K562 (cell line): ENCODE data around the gene TMEM132C. TPM values are rescaled to one million over a fixed set of nuclear protein-coding genes. Genes with fewer than 3 reads are reported as not detected.

ENCODE experiments used
- ATAC-seq: fragments of 200-7000 bp; cut with Tn5 transposase; 3 replicates; pipeline ENCODE4 v1.9.1; 2020; ENCODE audit warnings: moderate library complexity
- BruUV-seq: library from RNA; stranded (reverse); fragments of 400-500 nt; replicated peaks from 2 replicates; lab custom pipeline; 2021; lab: Mats Ljungman, UMichigan
- CTCF ChIA-PET: fragments of 300-600 bp; formaldehyde crosslinking; extraction: SDS; loops from one replicate; lab custom pipeline; 2021; ENCODE audit warnings: low intra/inter-chr PET ratio; lab: Yijun Ruan, JAX
- POLR2A ChIA-PET: fragments of 300-600, 350-650 bp; sonication (Branson Sonifier 250); formaldehyde crosslinking; extraction: SDS; loops from one replicate; lab custom pipeline; 2021; ENCODE audit warnings: antibody characterized with exemption, inconsistent platforms; lab: Yijun Ruan, JAX
- DNase-seq, 4 experiments: peaks; one replicate each; pipeline versions ENCODE4 v3.0.0 to v3.0.0-alpha.2; 2011 to 2018; ENCODE audit warnings: low spot score in 3 of 4, mixed read lengths in 3 of 4; ENCODE audit errors: extremely low read depth in 1 of 4
- FAIRE-seq: peaks from 2 replicates; lab custom pipeline; 2011; peaks lifted over from hg19 to GRCh38; lab: Jason Lieb, UNC
- H2AFZ ChIP-seq: 2 replicates; pipeline ENCODE4 v1.6.0; 2011; ENCODE audit warnings: low read depth, low read length, control low read depth, inconsistent platforms
- H3K27ac ChIP-seq: fragments of 200-600 bp; 3 replicates; pipeline ENCODE4 v1.8.0; 2011; ENCODE audit warnings: low read depth, mild to moderate bottlenecking, control low read depth, inconsistent platforms, low read length, moderate library complexity, mixed read lengths; ENCODE audit errors: extremely low read depth
- H3K27me3 ChIP-seq, 2 experiments: fragments of 300-600 bp in 1 of 2; 2 replicates in 1 of 2; 3 replicates in 1 of 2; pipeline versions ENCODE4 v1.6.0 to v1.8.0; 2011; ENCODE audit warnings: inconsistent platforms in 2 of 2, low read length in 2 of 2, mild to moderate bottlenecking in 1 of 2, mixed read lengths in 1 of 2, moderate library complexity in 1 of 2; ENCODE audit not compliant: control insufficient read depth in 2 of 2, insufficient read depth in 2 of 2
- H3K36me3 ChIP-seq: fragments of 300-600 bp; 3 replicates; pipeline ENCODE4 v1.8.0; 2011; ENCODE audit warnings: mild to moderate bottlenecking, low read length, inconsistent platforms; ENCODE audit not compliant: control insufficient read depth, insufficient read depth
- H3K4me1 ChIP-seq, 2 experiments: fragments of 200-600 bp in 1 of 2; replicated peaks in 1 of 2; 2 replicates in 1 of 2; 3 replicates in 1 of 2; pipeline versions ENCODE4 v1.5.1 to v1.8.0; 2011; ENCODE audit warnings: inconsistent platforms in 2 of 2, low read length in 2 of 2, mild to moderate bottlenecking in 1 of 2, mixed read lengths in 1 of 2, moderate library complexity in 1 of 2; ENCODE audit not compliant: control insufficient read depth in 2 of 2, insufficient read depth in 2 of 2
- H3K4me2 ChIP-seq: 2 replicates; pipeline ENCODE4 v1.6.1; 2011; ENCODE audit warnings: low read length, control low read depth, inconsistent platforms, mixed read lengths; ENCODE audit not compliant: insufficient read depth
- H3K4me3 ChIP-seq: fragments of 200-600 bp; sonication (generic), shearing (Covaris generic); 2 replicates; pipeline ENCODE4 v1.5.1; 2016; ENCODE audit warnings: control low read depth, inconsistent platforms
- H3K79me2 ChIP-seq: fragments of 200-600 bp; 3 replicates; pipeline ENCODE4 v1.8.0; 2011; ENCODE audit warnings: low read length, inconsistent platforms; ENCODE audit not compliant: control insufficient read depth, insufficient read depth
- H3K9ac ChIP-seq, 2 experiments: 2 replicates each; pipeline versions ENCODE4 v1.6.0 to v1.6.1; 2011; ENCODE audit warnings: low read depth in 2 of 2, low read length in 2 of 2, control low read depth in 1 of 2, inconsistent platforms in 1 of 2, mild to moderate bottlenecking in 1 of 2, mixed read lengths in 1 of 2; ENCODE audit not compliant: insufficient read depth in 1 of 2
- H3K9me1 ChIP-seq: one replicate; pipeline ENCODE4 v1.6.0; 2011; ENCODE audit warnings: inconsistent platforms, mild to moderate bottlenecking, low read length, moderate library complexity; ENCODE audit not compliant: control insufficient read depth, insufficient read depth
- H3K9me3 ChIP-seq: replicated peaks from 2 replicates; pipeline ENCODE4 v1.5.1; 2011; ENCODE audit warnings: low read depth, low read length, inconsistent platforms; ENCODE audit not compliant: control insufficient read depth, insufficient read depth
- H4K20me1 ChIP-seq: replicated peaks from 2 replicates; pipeline ENCODE4 v1.6.1; 2011; ENCODE audit warnings: low read length, inconsistent platforms, mixed read lengths; ENCODE audit not compliant: control insufficient read depth, insufficient read depth
- ATF1 ChIP-seq, 2 experiments: fragments of 450-650 bp in 1 of 2; IDR thresholded peaks; 2 replicates each; pipeline ENCODE4 v1.6.1; 2016; ENCODE audit warnings: missing compliant biosample characterization in 1 of 2, missing genetic modification characterization in 1 of 2
- C11orf30 ChIP-seq: fragments of 450-650 bp; IDR thresholded peaks from 2 replicates; pipeline ENCODE4 v1.6.1; 2016; ENCODE audit warnings: low read depth, mild to moderate bottlenecking
- DMBX1 ChIP-seq: fragments of 250-450 bp; sonication (Bioruptor Pico); IDR thresholded peaks from 2 replicates; pipeline ENCODE4 v1.8.0; 2022; ENCODE audit warnings: inconsistent platforms, mild to moderate bottlenecking, moderate library complexity, borderline replicate concordance
- GABPA ChIP-seq: fragments of 200-800 bp; sonication (Bioruptor generic); conservative IDR thresholded peaks from 2 replicates; pipeline ENCODE4 v1.6.1; 2016; ENCODE audit warnings: low read depth, missing genetic modification characterization, missing compliant biosample characterization
- MAFF ChIP-seq: IDR thresholded peaks from 2 replicates; pipeline ENCODE4 v1.6.1; 2012; ENCODE audit warnings: low read length, improper control_type of control experiment
- MXI1 ChIP-seq: IDR thresholded peaks from 2 replicates; pipeline ENCODE4 v1.6.1; 2011; ENCODE audit warnings: low read depth, mild to moderate bottlenecking, improper control_type of control experiment, low read length
- NFIX ChIP-seq: fragments of 250-450 bp; sonication (Bioruptor Pico); IDR thresholded peaks from 2 replicates; pipeline ENCODE4 v1.4.0; 2020; ENCODE audit warnings: low read depth, mild to moderate bottlenecking, moderate library complexity
- NR2C2 ChIP-seq, 2 experiments: fragments of 200-800 bp in 1 of 2; sonication (Bioruptor generic) in 1 of 2; sonication (generic) in 1 of 2; formaldehyde crosslinking in 1 of 2; IDR thresholded peaks; 2 replicates each; pipeline versions ENCODE4 v1.6.1 to v1.8.0; 2016 to 2022; ENCODE audit warnings: mild to moderate bottlenecking in 1 of 2, missing compliant biosample characterization in 1 of 2, missing genetic modification characterization in 1 of 2, missing genetic modification reagents in 1 of 2
- NUFIP1 ChIP-seq: fragments of 450-650 bp; IDR thresholded peaks from 2 replicates; pipeline ENCODE4 v1.6.1; 2018; ENCODE audit not compliant: partially characterized antibody
- PML ChIP-seq: IDR thresholded peaks from 2 replicates; pipeline ENCODE4 v1.6.1; 2012; ENCODE audit warnings: low read length, inconsistent platforms
- POLR2A ChIP-seq: fragments of 450-650 bp; conservative IDR thresholded peaks from 2 replicates; pipeline ENCODE4 v1.6.1; 2016
- SIN3A ChIP-seq, 2 experiments: fragments of 150-350 bp in 1 of 2; IDR thresholded peaks; 2 replicates each; pipeline ENCODE4 v1.6.1; 2011 to 2016; ENCODE audit warnings: borderline replicate concordance in 2 of 2, low read depth in 2 of 2, low read length in 2 of 2, mild to moderate bottlenecking in 2 of 2, moderate library complexity in 2 of 2; ENCODE audit not compliant: control insufficient read depth in 1 of 2
- SIRT6 ChIP-seq: IDR thresholded peaks from one replicate; pipeline ENCODE4 v1.6.1; 2012; ENCODE audit warnings: low read depth, mild to moderate bottlenecking, control low read depth, inconsistent platforms, low read length, moderate library complexity
- ZC3H11A ChIP-seq: IDR thresholded peaks from 2 replicates; pipeline ENCODE4 v1.6.1; 2012; ENCODE audit warnings: low read depth, low read length, improper control_type of control experiment
- ZNF436 ChIP-seq: fragments of 250-450, 450-650 bp; sonication (Bioruptor Pico); formaldehyde crosslinking; IDR thresholded peaks from 2 replicates; pipeline ENCODE4 v1.7.0; 2020; ENCODE audit warnings: mild to moderate bottlenecking
- ZNF696 ChIP-seq: fragments of 250-450 bp; sonication (Bioruptor Pico); conservative IDR thresholded peaks from 2 replicates; pipeline ENCODE4 v1.4.0; 2020; ENCODE audit warnings: mild to moderate bottlenecking, moderate library complexity
- WGBS: fragments of 100-300 bp; shearing (Covaris generic); methylation state at CpG from one replicate; pipeline ENCODE4 v1.1.6; 2016; ENCODE audit warnings: low coverage, mixed read lengths; ENCODE audit not compliant: insufficient coverage; ENCODE audit errors: missing lambda C conversion rate; 5-methylcytosine and 5-hydroxymethylcytosine counted together
- in situ Hi-C: fragments of 300-500 bp; cut with MboI; formaldehyde crosslinking; loops from 4 replicates; pipeline ENCODE4 v1.15.0; 2018; ENCODE audit warnings: inconsistent platforms, mixed read lengths
- intact Hi-C: fragments of 100-400 bp; cut with micrococcal nuclease; formaldehyde crosslinking; loops from 2 replicates; pipeline ENCODE4 v1.14.2; 2022
- polyA plus RNA-seq, 8 experiments: library from polyadenylated mRNA; depleted of rRNA in 4 of 8; stranded (reverse) in 5 of 8; unstranded in 3 of 8; fragments of >200 nt; fragmentation: Nextera tagmentation in 2 of 8; fragmentation: Illumina TruSeq in 1 of 8; extraction: Ambion mirVana in 2 of 8; extraction: Trizol in 1 of 8; gene quantifications; 2 replicates each; pipeline versions ENCODE4 v1.2.1 to v1.2.3, GENCODE V29; 2011 to 2014; ENCODE audit warnings: inconsistent platforms in 1 of 8, missing spikeins in 1 of 8
- total RNA-seq, 7 experiments: library from RNA; depleted of rRNA in 6 of 7; stranded (reverse); fragments of >200 nt in 6 of 7; fragmentation: Illumina TruSeq in 2 of 7; extraction: Trizol in 2 of 7; gene quantifications; 2 replicates each; pipeline versions ENCODE4 v1.2.1 to v1.2.3, GENCODE V29; 2011 to 2021; ENCODE audit warnings: low replicate concordance in 1 of 7
- TF ChIP-seq, protein P1 (sequence below): sonication (generic); formaldehyde crosslinking; IDR thresholded peaks from 2 replicates; pipeline ENCODE4 v1.8.1; 2023; ENCODE audit warnings: mild to moderate bottlenecking, missing genetic modification reagents, moderate library complexity
- TF ChIP-seq, protein P2 (sequence below): fragments of 450-650 bp; formaldehyde crosslinking; IDR thresholded peaks from 2 replicates; pipeline ENCODE4 v1.4.0; 2020; ENCODE audit warnings: mild to moderate bottlenecking, mixed read lengths

TMEM132C gene
- total and polyA plus RNA-seq, 9 of the 15 experiments (the other 6 are each of a cell fraction or from before 2014, with no cell fraction given), result not detected

DNA sequence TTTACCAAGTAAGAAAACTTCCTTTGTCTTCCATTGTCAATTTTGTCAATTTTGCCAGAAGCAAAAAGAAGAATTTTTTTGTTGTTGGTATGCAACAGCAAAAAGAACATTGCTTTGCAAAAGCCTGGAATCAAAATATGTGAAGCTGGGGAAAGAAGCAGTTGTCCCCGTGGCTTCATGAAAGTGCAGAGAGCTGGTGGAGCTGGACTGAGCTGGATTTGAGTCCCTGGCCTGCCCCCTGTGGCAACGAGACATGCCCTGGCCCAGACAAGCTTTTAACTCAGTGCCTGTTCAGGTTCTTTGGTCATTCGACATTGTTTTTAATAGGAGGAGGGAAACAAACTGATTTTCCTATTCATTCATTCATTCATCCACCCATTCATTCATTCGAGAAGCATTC, 486.5 kb downstream of the TMEM132C start:
- Histone ChIP-seq H2AFZ (no peak overlapping the region), H3K9me1 (no peaks in the 10 kb centered on the region), H3K27ac (no peak overlapping the region), H3K9ac (no peak overlapping the region), H3K4me3 (no peak overlapping the region), H3K79me2 (no peaks in the 10 kb centered on the region), H3K36me3 (no peaks in the 10 kb centered on the region), H3K27me3 (peaks cover 0 to 12% of the 10 kb centered on the region in 2 experiments; a peak in 1 of 5 replicates), H3K9me3 (no peaks in the 10 kb centered on the region), H3K4me2 (no peak overlapping the region), H4K20me1 (no peaks in the 10 kb centered on the region), H3K4me1 (no peaks in the 10 kb centered on the region)
- FAIRE-seq (no peak), DNase-seq (no peak), ATAC-seq (no peak)
- WGBS, result 0% methylated on average over 4 of the region's 4 CpGs
- ChIA-PET POLR2A (interaction anchor here (1.0 kb wide), 1 partner anchor 13 kb away, joined by 4 read pairs; no protein-coding TSS in a partner anchor), CTCF (no interaction called here)
- intact Hi-C loops (no loop called here), in situ Hi-C loops (no loop called here)
- TF ChIP-seq PML (no peak), POLR2A (no peak), SIN3A (IDR thresholded peaks at IDR 0.05; ENCODE audit: borderline replicate concordance in 2 of 2, control insufficient read depth in 1 of 2, low read depth in 2 of 2, low read length in 2 of 2) (no peak), C11orf30 (no peak), DMBX1 (CRISPR knock-in tag) (no peak), SIRT6 (no peak), GABPA (tag) (no peak), ZNF696 (CRISPR knock-in tag) (no peak), NUFIP1 (no peak), ZC3H11A (no peak), NFIX (no peak), MAFF (no peak), ZNF436 (CRISPR knock-in tag) (no peak), NR2C2 (CRISPR knock-in tag; IDR thresholded peaks at IDR 0.05) (no peak), NR2C2 (tag; IDR thresholded peaks at IDR 0.05) (no peak), MXI1 (no peak), ATF1 (CRISPR knock-in tag; IDR thresholded peaks at IDR 0.05) (no peak), ATF1 (tag; IDR thresholded peaks at IDR 0.05) (no peak)
- TF ChIP-seq, protein P1, sequence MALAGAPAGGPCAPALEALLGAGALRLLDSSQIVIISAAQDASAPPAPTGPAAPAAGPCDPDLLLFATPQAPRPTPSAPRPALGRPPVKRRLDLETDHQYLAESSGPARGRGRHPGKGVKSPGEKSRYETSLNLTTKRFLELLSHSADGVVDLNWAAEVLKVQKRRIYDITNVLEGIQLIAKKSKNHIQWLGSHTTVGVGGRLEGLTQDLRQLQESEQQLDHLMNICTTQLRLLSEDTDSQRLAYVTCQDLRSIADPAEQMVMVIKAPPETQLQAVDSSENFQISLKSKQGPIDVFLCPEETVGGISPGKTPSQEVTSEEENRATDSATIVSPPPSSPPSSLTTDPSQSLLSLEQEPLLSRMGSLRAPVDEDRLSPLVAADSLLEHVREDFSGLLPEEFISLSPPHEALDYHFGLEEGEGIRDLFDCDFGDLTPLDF (CRISPR knock-in tag), result no peak
- TF ChIP-seq, protein P2, sequence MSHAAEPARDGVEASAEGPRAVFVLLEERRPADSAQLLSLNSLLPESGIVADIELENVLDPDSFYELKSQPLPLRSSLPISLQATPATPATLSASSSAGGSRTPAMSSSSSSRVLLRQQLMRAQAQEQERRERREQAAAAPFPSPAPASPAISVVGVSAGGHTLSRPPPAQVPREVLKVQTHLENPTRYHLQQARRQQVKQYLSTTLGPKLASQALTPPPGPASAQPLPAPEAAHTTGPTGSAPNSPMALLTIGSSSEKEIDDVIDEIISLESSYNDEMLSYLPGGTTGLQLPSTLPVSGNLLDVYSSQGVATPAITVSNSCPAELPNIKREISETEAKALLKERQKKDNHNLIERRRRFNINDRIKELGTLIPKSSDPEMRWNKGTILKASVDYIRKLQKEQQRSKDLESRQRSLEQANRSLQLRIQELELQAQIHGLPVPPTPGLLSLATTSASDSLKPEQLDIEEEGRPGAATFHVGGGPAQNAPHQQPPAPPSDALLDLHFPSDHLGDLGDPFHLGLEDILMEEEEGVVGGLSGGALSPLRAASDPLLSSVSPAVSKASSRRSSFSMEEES, result no peak
- BruUV-seq, result no TSS peak
